Measurements from ENCODE around the gene PRSS57.

The PRSS57 gene

GRCh38 chr19:651991-652390 lies 43.3 kb downstream of the PRSS57 start:
- no peak for TF ChIP-seq CTCF (IDR thresholded peaks at IDR 0.05)
- no peak overlapping the region for H3K4me3 ChIP-seq
- no peak for DNase-seq (ENCODE audit: low spot score)
- H3K27ac ChIP-seq = no peak overlapping the region

DNA sequence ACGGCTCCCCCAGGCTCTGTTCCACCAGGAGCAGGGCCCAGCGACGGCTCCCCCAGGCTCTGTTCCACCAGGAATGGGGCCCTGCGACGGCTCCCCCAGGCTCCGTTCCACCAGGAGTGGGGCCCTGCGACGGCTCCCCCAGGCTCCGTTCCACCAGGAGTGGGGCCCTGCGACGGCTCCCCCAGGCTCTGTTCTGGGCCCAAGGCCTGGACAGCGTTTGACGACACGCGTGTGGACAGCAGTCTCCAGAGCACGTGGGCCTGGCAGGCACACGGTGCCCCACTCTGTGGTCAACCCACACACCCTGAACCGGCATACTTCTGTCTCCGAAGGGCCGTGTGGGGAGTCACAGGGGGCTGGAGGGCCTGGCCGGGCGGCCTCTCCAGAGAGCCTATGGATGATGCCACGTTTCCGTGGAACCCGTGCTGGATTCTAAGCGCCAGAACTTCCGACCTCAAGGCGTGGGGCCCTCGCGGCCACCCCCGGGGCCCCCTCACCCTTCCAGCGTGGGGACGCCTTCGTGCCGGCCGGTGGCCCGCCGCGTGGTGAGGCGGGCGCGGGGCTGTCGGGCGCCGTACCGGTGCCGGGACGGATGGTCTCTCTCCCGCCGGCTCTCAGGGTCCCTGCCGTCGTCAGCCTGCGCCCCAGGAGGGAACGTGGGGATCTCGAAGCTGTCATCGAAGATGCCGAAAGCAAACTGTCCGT lies 44.0 kb downstream of the PRSS57 start:
- TF ChIP-seq CTCF (IDR thresholded peaks at IDR 0.05) = no peak
- no peak for DNase-seq (ENCODE audit: low spot score)
- Histone ChIP-seq H3K27ac (no peak overlapping the region), H3K4me3 (no peak overlapping the region)

DNA sequence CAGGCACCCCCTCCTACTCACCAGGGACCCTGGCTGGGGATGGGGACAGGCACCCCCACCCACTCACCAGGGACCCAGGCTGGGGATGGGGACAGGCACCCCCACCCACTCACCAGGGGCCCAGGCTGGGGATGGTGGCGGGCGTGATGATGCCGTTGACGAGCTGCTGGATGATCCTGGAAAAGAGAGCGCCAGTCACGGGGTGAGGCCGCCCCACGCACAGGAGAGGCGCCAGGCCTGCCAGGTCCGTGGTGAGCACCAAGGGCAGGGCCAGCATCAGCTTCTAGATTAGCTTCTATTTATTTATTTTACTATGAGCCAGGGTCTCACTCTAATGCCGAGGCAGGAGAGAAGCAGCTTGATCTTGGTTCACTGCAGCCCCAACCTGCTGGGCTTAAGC lies 45.1 kb downstream of the PRSS57 start:
- no peak overlapping the region for H3K4me3 ChIP-seq
- H3K27ac ChIP-seq = no peak overlapping the region
- TF ChIP-seq CTCF (IDR thresholded peaks at IDR 0.05) = no peak
- DNase-seq (ENCODE audit: low spot score) = no peak

DNA sequence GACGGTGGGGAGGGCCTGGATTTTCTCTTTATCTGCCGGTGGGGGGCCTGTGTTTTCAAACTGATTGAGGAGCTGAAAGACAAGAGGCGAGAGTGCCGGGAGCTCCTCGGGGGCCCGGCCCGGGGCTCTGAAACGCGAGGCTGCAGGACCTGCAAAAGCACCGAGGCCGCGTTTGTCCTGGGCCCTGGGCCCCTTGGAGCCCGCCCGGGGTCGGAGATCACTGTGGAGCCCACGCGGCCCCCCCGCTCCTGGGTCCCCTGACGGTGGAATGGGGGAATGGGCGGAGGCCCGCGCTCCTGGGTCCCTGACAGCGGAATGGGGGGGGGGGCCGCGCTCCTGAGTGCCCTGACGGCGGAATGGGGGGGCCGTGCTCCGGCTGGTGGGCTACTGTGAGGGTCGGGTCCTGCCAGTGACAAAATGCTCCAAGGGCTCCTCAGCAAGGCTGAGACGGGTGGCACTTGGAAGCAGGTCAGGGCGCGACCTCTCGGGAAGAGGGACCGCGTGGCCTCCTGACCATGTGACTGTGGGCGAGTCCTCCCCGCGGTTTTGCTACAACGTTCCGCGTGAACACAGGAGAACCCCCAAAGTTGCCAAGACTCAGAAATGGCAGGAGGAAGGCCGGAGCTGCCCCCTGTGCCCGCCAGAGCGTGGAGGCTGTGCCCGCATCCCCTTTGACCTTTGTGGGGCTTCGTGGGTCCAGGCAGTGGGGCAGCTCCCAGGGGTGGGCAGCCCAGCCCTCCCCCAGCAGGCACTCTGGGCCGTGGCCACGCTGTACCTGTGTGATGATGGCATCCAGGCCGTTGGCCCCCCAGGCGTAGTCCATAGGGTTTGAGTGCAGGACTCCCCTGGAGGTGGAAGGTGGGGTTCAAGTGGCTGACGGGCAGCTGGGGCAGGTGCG lies 46.1 kb downstream of the PRSS57 start:
- DNase-seq (ENCODE audit: low spot score) = no peak
- Histone ChIP-seq H3K27ac (no peak overlapping the region), H3K4me3 (no peak overlapping the region)
- TF ChIP-seq CTCF (IDR thresholded peaks at IDR 0.05) = no peak

DNA sequence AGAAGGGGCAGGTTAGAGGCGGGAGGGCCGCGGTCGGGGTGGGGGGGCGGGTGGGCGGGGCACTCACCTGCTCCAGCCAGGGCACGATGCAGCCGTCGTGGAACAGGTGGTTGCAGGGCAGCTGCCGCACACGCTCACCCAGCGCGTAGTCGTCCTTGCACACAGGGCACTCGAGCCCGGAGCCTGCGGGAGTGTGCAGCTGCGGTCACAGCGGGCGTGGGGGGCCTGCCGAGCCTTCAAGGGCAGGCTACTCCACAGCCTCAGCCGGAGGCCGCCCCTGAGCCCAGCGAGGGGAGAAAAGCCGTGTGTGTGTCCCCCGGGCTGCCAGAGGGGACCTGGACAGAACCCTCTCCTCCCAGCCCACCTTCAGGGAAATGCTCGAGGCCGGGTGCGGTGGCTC lies 46.9 kb downstream of the PRSS57 start:
- TF ChIP-seq CTCF (IDR thresholded peaks at IDR 0.05) = no peak
- Histone ChIP-seq H3K27ac (no peak overlapping the region), H3K4me3 (no peak overlapping the region)
- no peak for DNase-seq (ENCODE audit: low spot score)

GRCh38 chr19:647566-648284 lies 47.5 kb downstream of the PRSS57 start:
- H3K4me3 ChIP-seq = no peak overlapping the region
- H3K27ac ChIP-seq = no peak overlapping the region
- TF ChIP-seq CTCF (IDR thresholded peaks at IDR 0.05) = no peak
- DNase-seq (ENCODE audit: low spot score) = no peak

Data from coronary artery (tissue), 2 donors.